SU-DHL-6 (cell line): ENCODE results near the gene NEURL4.
"Not testable (repeated sequence)": the region's sequence is repeated elsewhere in the genome, so short reads cannot be mapped to it uniquely, and the experiment has no call there.

Experiments
- H2AFZ ChIP-seq: fragments of 200-600 bp; sonication (generic); 2 replicates; pipeline ENCODE4 v1.6.1; 2014; ENCODE audit warnings: low read depth, mild to moderate bottlenecking, moderate library complexity, mixed read lengths, antibody characterized with exemption, low read length; ENCODE audit not compliant: severe bottlenecking
- H3F3A ChIP-seq: fragments of 200-600 bp; shearing (Covaris generic); 2 replicates; pipeline ENCODE4 v1.6.0; 2016; ENCODE audit warnings: antibody characterized with exemption, mild to moderate bottlenecking; ENCODE audit not compliant: insufficient read depth
- H3K27ac ChIP-seq: fragments of 200-600 bp; sonication (generic); 2 replicates; pipeline ENCODE4 v1.5.1; 2016; ENCODE audit warnings: low read depth, mild to moderate bottlenecking, low read length, moderate library complexity, mixed read lengths
- H3K27me3 ChIP-seq: fragments of 200-600 bp; sonication (generic), shearing (Covaris generic); 2 replicates; pipeline ENCODE4 v1.6.0; 2014; ENCODE audit warnings: mild to moderate bottlenecking, low read length
- H3K36me3 ChIP-seq: fragments of 200-600 bp; sonication (generic); 2 replicates; pipeline ENCODE4 v1.6.1; 2014; ENCODE audit warnings: mild to moderate bottlenecking, low read length, mixed read lengths
- H3K4me2 ChIP-seq: fragments of 300-600, 200-600 bp; shearing (Covaris generic), sonication (generic); 2 replicates; pipeline ENCODE4 v1.6.0; 2014; ENCODE audit warnings: low read length, low read depth, mild to moderate bottlenecking; ENCODE audit not compliant: poor library complexity, severe bottlenecking
- H3K4me3 ChIP-seq: fragments of 200-600 bp; sonication (generic); 2 replicates; pipeline ENCODE4 v1.5.1; 2014; ENCODE audit warnings: antibody characterized with exemption, low read length, mild to moderate bottlenecking, mixed read lengths; ENCODE audit not compliant: insufficient read depth, poor library complexity, severe bottlenecking
- H3K79me2 ChIP-seq: fragments of 200-600 bp; sonication (generic); 2 replicates; pipeline ENCODE4 v1.6.1; 2014; ENCODE audit warnings: mild to moderate bottlenecking, low read length, moderate library complexity; ENCODE audit not compliant: insufficient read depth
- H3K9ac ChIP-seq: fragments of 200-600 bp; sonication (generic); 2 replicates; pipeline ENCODE4 v1.7.0; 2014; ENCODE audit warnings: mild to moderate bottlenecking, low read length
- H3K9me2 ChIP-seq: fragments of 200-600 bp; sonication (generic); replicated peaks from 2 replicates; pipeline ENCODE4 v1.6.1; 2014; ENCODE audit warnings: low read length; ENCODE audit not compliant: insufficient read depth
- H3K9me3 ChIP-seq: fragments of 200-600 bp; sonication (generic); 2 replicates; pipeline ENCODE4 v1.6.1; 2014; ENCODE audit warnings: low read length, mixed read lengths; ENCODE audit not compliant: insufficient read depth
- H4K20me1 ChIP-seq: fragments of 200-600 bp; sonication (generic); 2 replicates; pipeline ENCODE4 v1.6.1; 2014; ENCODE audit warnings: low read depth, mild to moderate bottlenecking, antibody characterized with exemption, low read length, moderate library complexity, mixed read lengths
- CTCF ChIP-seq: fragments of 200-600 bp; sonication (generic); IDR thresholded peaks from one replicate; pipeline ENCODE4 v1.5.1; 2017; ENCODE audit warnings: antibody characterized with exemption, mild to moderate bottlenecking, low read length, moderate library complexity; ENCODE audit not compliant: insufficient read depth, poor library complexity, severe bottlenecking
- EZH2phosphoT487 ChIP-seq: fragments of 200-600 bp; sonication (generic), shearing (Covaris generic); conservative IDR thresholded peaks from 2 replicates; pipeline ENCODE4 v1.6.1; 2018; ENCODE audit warnings: mild to moderate bottlenecking, antibody characterized with exemption, low read length, moderate library complexity, mixed read lengths

The NEURL4 gene

GRCh38 chr17:7334938-7335538 is 5.9 kb upstream of the NEURL4 start:
- Histone ChIP-seq H3K27ac (no peak overlapping the region), H3K4me2 (no peak overlapping the region), H3K9me2 (no peaks in the 10 kb centered on the region), H3K79me2 (peaks cover 12% of the 10 kb centered on the region; the same call in 1 of the 2 replicates), H3K4me3 (no peak overlapping the region), H4K20me1 (no peaks in the 10 kb centered on the region), H3F3A (peaks cover 13% of the 10 kb centered on the region), H3K9ac (no peak overlapping the region), H2AFZ (no peak overlapping the region), H3K36me3 (no peaks in the 10 kb centered on the region; the same call in 1 of the 2 replicates), H3K9me3 (no peaks in the 10 kb centered on the region), H3K27me3 (no peaks in the 10 kb centered on the region)
- TF ChIP-seq EZH2phosphoT487, result no peak
- TF ChIP-seq CTCF, result no peak

- H3K27ac ChIP-seq, H3K27me3 ChIP-seq, H3K36me3 ChIP-seq, H3K9me3 ChIP-seq, H3K9ac ChIP-seq, H3K9me2 ChIP-seq, H2AFZ ChIP-seq, H4K20me1 ChIP-seq, H3K4me2 ChIP-seq, H3K4me3 ChIP-seq: not testable (repeated sequence)
- peaks cover 14% of the 10 kb centered on the region for H3F3A ChIP-seq
- peaks cover 23% of the 10 kb centered on the region; the same call in 1 of the 2 replicates for H3K79me2 ChIP-seq
These were observed 3.5 kb upstream of the NEURL4 start for GRCh38 chr17:7332600-7333069.

DNA sequence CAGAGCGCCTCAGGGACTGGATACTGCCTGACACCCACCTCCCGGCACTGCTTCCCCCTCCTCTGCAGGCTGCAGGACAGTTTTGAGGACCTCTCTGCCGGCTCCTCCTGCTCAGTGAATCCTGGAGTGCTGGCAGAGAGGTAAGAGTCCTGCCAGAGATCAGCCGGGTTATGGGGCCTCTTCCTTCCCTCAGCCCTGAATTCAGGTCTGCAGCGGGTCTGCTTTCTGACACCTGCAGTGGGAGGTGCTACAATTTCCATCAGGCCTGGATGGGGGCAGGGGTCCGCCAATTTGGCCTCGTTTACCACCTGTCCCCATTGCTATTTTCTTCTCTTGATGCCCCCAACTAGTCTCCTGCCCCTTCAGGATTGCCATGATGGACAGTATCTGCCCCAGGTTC is 3.0 kb upstream of the NEURL4 start:
- no peaks in the 10 kb centered on the region for H3K27me3 ChIP-seq
- H3K4me2 ChIP-seq, result no peak overlapping the region
- no peak overlapping the region for H3K27ac ChIP-seq
- H3K9me3 ChIP-seq, result no peaks in the 10 kb centered on the region
- peaks cover 23% of the 10 kb centered on the region; the same call in 1 of the 2 replicates for H3K79me2 ChIP-seq
- H3F3A ChIP-seq, result peaks cover 10% of the 10 kb centered on the region
- no peak overlapping the region for H3K4me3 ChIP-seq
- TF ChIP-seq EZH2phosphoT487, result no peak
- TF ChIP-seq CTCF, result no peak
- H3K9me2 ChIP-seq, result no peaks in the 10 kb centered on the region
- H3K36me3 ChIP-seq, result no peaks in the 10 kb centered on the region
- no peak overlapping the region for H2AFZ ChIP-seq
- no peak overlapping the region for H3K9ac ChIP-seq
- H4K20me1 ChIP-seq, result no peaks in the 10 kb centered on the region

GRCh38 chr17:7330638-7331015 is 1.5 kb upstream of the NEURL4 start:
- peaks cover 9% of the 10 kb centered on the region for H3F3A ChIP-seq
- H3K27ac ChIP-seq, result peak overlapping the region; percentile 89
- H3K36me3 ChIP-seq, result no peaks in the 10 kb centered on the region
- H3K9me3 ChIP-seq, result no peaks in the 10 kb centered on the region
- peaks cover 17% of the 10 kb centered on the region; the same call in 1 of the 2 replicates for H3K79me2 ChIP-seq
- peak overlapping the region; percentile 99 for H3K4me3 ChIP-seq
- peak overlapping the region; percentile 94 for H3K9ac ChIP-seq
- no peaks in the 10 kb centered on the region for H3K9me2 ChIP-seq
- H3K27me3 ChIP-seq, result no peaks in the 10 kb centered on the region
- H4K20me1 ChIP-seq, result no peaks in the 10 kb centered on the region
- TF ChIP-seq CTCF, result no peak
- TF ChIP-seq EZH2phosphoT487, result no peak
- H3K4me2 ChIP-seq, result peak overlapping the region; percentile 69
- H2AFZ ChIP-seq, result peak overlapping the region; percentile 50
